GM12878 (cell line): ENCODE data around the gene FANCB. TPM values are rescaled to one million over a fixed set of nuclear protein-coding genes. Genes with fewer than 3 reads are reported as not detected.

Source experiments
- ATAC-seq: fragments of 200-7000 bp; cut with Tn5 transposase; 3 replicates; pipeline ENCODE4 v1.9.1; 2020; ENCODE audit warnings: mild to moderate bottlenecking, moderate library complexity
- BruUV-seq: library from RNA; stranded (reverse); fragments of 400-500 nt; replicated peaks from 2 replicates; lab custom pipeline; 2021; lab: Mats Ljungman, UMichigan
- CTCF ChIA-PET: fragments of 300-600 bp; sonication (Branson Sonifier 250); formaldehyde crosslinking; extraction: SDS; loops from one replicate; lab custom pipeline; 2021; ENCODE audit warnings: inconsistent platforms; lab: Yijun Ruan, JAX
- POLR2A ChIA-PET: fragments of 350-600 bp; formaldehyde crosslinking; extraction: SDS; loops from one replicate; lab custom pipeline; 2021; ENCODE audit warnings: inconsistent platforms; lab: Charles Lee
- RAD21 ChIA-PET: fragments of 300-600 bp; sonication (Branson Sonifier 250); formaldehyde crosslinking; loops from one replicate; lab custom pipeline; 2023; ENCODE audit warnings: antibody characterized with exemption; ENCODE audit not compliant: unreplicated experiment; lab: Charles Lee
- SMC1A ChIA-PET: fragments of 300-600 bp; sonication (Branson Sonifier 250); formaldehyde crosslinking; loops from one replicate; lab custom pipeline; 2023; ENCODE audit not compliant: unreplicated experiment, uncharacterized antibody; lab: Charles Lee
- DNase-seq: peaks from one replicate; pipeline ENCODE4 v3.0.0-alpha.2; 2011; ENCODE audit warnings: low read depth, low spot score
- FAIRE-seq: peaks from 3 replicates; lab custom pipeline; 2011; peaks lifted over from hg19 to GRCh38; lab: Jason Lieb, UNC
- H2AFZ ChIP-seq: 2 replicates; pipeline ENCODE4 v1.6.0; 2011; ENCODE audit warnings: low read depth, low read length, control low read depth; ENCODE audit not compliant: control insufficient read depth
- H3K27ac ChIP-seq: 2 replicates; pipeline ENCODE4 v1.5.1; 2011; ENCODE audit warnings: control low read depth; ENCODE audit not compliant: control insufficient read depth, insufficient read depth
- H3K27me3 ChIP-seq, 2 experiments: replicated peaks in 1 of 2; 2 replicates each; pipeline versions ENCODE4 v1.6.0 to v1.6.1; 2011; ENCODE audit warnings: low read length in 1 of 2; ENCODE audit not compliant: control insufficient read depth in 2 of 2, insufficient read depth in 2 of 2
- H3K36me3 ChIP-seq, 2 experiments: 2 replicates each; pipeline ENCODE4 v1.5.1; 2011; ENCODE audit warnings: low read length in 1 of 2; ENCODE audit not compliant: control insufficient read depth in 2 of 2, insufficient read depth in 2 of 2
- H3K4me1 ChIP-seq: 2 replicates; pipeline ENCODE4 v1.6.1; 2011; ENCODE audit warnings: mild to moderate bottlenecking, low read length, moderate library complexity, mixed read lengths; ENCODE audit not compliant: control insufficient read depth, insufficient read depth
- H3K4me2 ChIP-seq: 2 replicates; pipeline ENCODE4 v1.6.0; 2011; ENCODE audit warnings: control low read depth; ENCODE audit not compliant: control insufficient read depth, insufficient read depth
- H3K4me3 ChIP-seq: fragments of 200-600 bp; sonication (generic); 2 replicates; pipeline ENCODE4 v1.5.1; 2016
- H3K79me2 ChIP-seq: 2 replicates; pipeline ENCODE4 v1.6.0; 2011; ENCODE audit warnings: low read length; ENCODE audit not compliant: control insufficient read depth, insufficient read depth
- H3K9ac ChIP-seq: 2 replicates; pipeline ENCODE4 v1.8.0; 2011; ENCODE audit warnings: low read length, control low read depth, mixed read lengths; ENCODE audit not compliant: control insufficient read depth, insufficient read depth
- H3K9me3 ChIP-seq: replicated peaks from 3 replicates; pipeline ENCODE4 v1.5.1; 2011; ENCODE audit warnings: mild to moderate bottlenecking, low read length; ENCODE audit not compliant: control insufficient read depth, insufficient read depth
- H4K20me1 ChIP-seq: 2 replicates; pipeline ENCODE4 v1.6.0; 2011; ENCODE audit not compliant: control insufficient read depth, insufficient read depth
- EP300 ChIP-seq, 2 experiments: fragments of 150-350 bp in 1 of 2; IDR thresholded peaks; 2 replicates each; pipeline ENCODE4 v1.6.1; 2011 to 2012; ENCODE audit warnings: low read depth in 2 of 2, low read length in 2 of 2, borderline replicate concordance in 1 of 2, improper control_type of control experiment in 1 of 2, inconsistent platforms in 1 of 2; ENCODE audit not compliant: control insufficient read depth in 1 of 2
- IRF5 ChIP-seq: fragments of 450-650 bp; IDR thresholded peaks from 2 replicates; pipeline ENCODE4 v1.6.1; 2017; ENCODE audit warnings: borderline replicate concordance
- MLLT1 ChIP-seq: fragments of 450-650 bp; IDR thresholded peaks from 2 replicates; pipeline ENCODE4 v1.6.1; 2016; ENCODE audit warnings: mild to moderate bottlenecking
- SMC3 ChIP-seq: IDR thresholded peaks from 2 replicates; pipeline ENCODE4 v1.6.1; 2011; ENCODE audit warnings: low read length, improper control_type of control experiment, borderline replicate concordance
- ZBTB4 ChIP-seq: fragments of 450-650 bp; formaldehyde crosslinking; IDR thresholded peaks from 2 replicates; pipeline ENCODE4 v1.4.0; 2022; ENCODE audit warnings: mild to moderate bottlenecking, moderate library complexity
- WGBS: methylation state at CpG from one replicate; pipeline ENCODE4 v1.1.6; 2016; ENCODE audit warnings: low lambda C conversion rate; ENCODE audit not compliant: insufficient replicate concordance, insufficient coverage; ENCODE audit errors: missing lambda C conversion rate; 5-methylcytosine and 5-hydroxymethylcytosine counted together
- in situ Hi-C: fragments of 300-500 bp; cut with MboI; formaldehyde crosslinking; loops from 9 replicates; pipeline ENCODE4 v1.14.3; 2018; ENCODE audit warnings: mixed read lengths
- intact Hi-C: fragments of 100-400 bp; cut with micrococcal nuclease; formaldehyde crosslinking; loops from one replicate; pipeline ENCODE4 v1.14.2; 2022; ENCODE audit not compliant: unreplicated experiment
- polyA plus RNA-seq, 11 experiments: library from polyadenylated mRNA; depleted of rRNA in 4 of 11; unstranded in 6 of 11; stranded (reverse) in 5 of 11; fragments of >200 nt; fragmentation: Nextera tagmentation in 4 of 11; fragmentation: Illumina TruSeq in 1 of 11; extraction: Ambion mirVana in 4 of 11; extraction: Trizol in 1 of 11; gene quantifications; 1 replicate in 1 of 11; 2 replicates in 10 of 11; pipeline versions ENCODE4 v1.2.1 to v1.2.3, GENCODE V29; 2011 to 2016; ENCODE audit warnings: inconsistent platforms in 2 of 11, missing spikeins in 2 of 11, low read depth in 1 of 11
- total RNA-seq, 4 experiments: library from RNA; depleted of rRNA in 3 of 4; stranded (reverse); fragments of >200 nt in 3 of 4; fragmentation: Illumina TruSeq in 1 of 4; extraction: Trizol in 1 of 4; gene quantifications; 2 replicates each; pipeline versions ENCODE4 v1.2.1 to v1.2.3, GENCODE V29; 2013 to 2021
- TF ChIP-seq, protein P1 (sequence below): fragments of 450-650 bp; formaldehyde crosslinking; IDR thresholded peaks from 2 replicates; pipeline ENCODE4 v1.4.0; 2020; ENCODE audit warnings: mild to moderate bottlenecking, moderate library complexity

FANCB gene
- total and polyA plus RNA-seq, 10 of the 15 experiments (the other 5 are each of a cell fraction or from before 2014, with no cell fraction given), result 3.0 to 14.6 (median 8.4) TPM

DNA sequence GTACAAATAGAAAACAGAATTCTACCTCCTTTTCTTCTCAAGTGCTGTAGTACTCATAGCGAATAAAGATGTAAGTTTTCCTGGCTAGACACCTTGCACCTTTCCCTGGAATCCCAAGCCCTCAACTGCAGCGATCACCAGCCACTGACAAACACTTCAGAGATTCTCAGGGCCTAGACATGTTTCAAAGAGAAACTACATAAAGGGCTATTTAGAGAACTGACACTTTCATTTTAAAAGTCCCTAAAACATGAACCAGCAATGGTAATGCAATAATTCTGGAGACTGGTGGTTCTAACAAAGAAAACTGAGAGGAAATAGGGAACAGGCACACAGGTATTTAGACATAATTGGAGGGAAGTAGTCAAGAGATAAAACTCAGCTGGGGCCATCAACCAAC lies 35.7 kb downstream of the FANCB start:
- DNase-seq (no peak), FAIRE-seq (no peak)
- Histone ChIP-seq H3K4me1 (no peaks in the 10 kb centered on the region), H3K4me3 (no peak overlapping the region), H4K20me1 (no peaks in the 10 kb centered on the region), H3K9ac (no peak overlapping the region), H3K27ac (no peak overlapping the region), H3K27me3 (no peaks in the 10 kb centered on the region), H3K4me2 (no peak overlapping the region), H3K36me3 (no peaks in the 10 kb centered on the region), H2AFZ (no peak overlapping the region), H3K79me2 (no peaks in the 10 kb centered on the region)
- in situ Hi-C loops, result no loop called here
- ChIA-PET SMC1A (interaction anchor here (1.6 kb wide), 1 partner anchor 11 kb away, joined by 4 read pairs; no protein-coding TSS in a partner anchor), POLR2A (no interaction called here), CTCF (interaction anchor here (1.1 kb wide), 1 partner anchor 305 kb away, joined by 5 read pairs; no protein-coding TSS in a partner anchor), RAD21 (no interaction called here)
- intact Hi-C loops, result no loop called here
- WGBS, result 19% methylated on average over 2 of the region's 2 CpGs
- TF ChIP-seq ZBTB4 (no peak), MLLT1 (no peak), EP300 (IDR thresholded peaks at IDR 0.05; ENCODE audit: borderline replicate concordance in 1 of 2, control insufficient read depth in 1 of 2, low read depth in 2 of 2, low read length in 2 of 2) (no peak), SMC3 (no peak), IRF5 (no peak)
- TF ChIP-seq, protein P1, sequence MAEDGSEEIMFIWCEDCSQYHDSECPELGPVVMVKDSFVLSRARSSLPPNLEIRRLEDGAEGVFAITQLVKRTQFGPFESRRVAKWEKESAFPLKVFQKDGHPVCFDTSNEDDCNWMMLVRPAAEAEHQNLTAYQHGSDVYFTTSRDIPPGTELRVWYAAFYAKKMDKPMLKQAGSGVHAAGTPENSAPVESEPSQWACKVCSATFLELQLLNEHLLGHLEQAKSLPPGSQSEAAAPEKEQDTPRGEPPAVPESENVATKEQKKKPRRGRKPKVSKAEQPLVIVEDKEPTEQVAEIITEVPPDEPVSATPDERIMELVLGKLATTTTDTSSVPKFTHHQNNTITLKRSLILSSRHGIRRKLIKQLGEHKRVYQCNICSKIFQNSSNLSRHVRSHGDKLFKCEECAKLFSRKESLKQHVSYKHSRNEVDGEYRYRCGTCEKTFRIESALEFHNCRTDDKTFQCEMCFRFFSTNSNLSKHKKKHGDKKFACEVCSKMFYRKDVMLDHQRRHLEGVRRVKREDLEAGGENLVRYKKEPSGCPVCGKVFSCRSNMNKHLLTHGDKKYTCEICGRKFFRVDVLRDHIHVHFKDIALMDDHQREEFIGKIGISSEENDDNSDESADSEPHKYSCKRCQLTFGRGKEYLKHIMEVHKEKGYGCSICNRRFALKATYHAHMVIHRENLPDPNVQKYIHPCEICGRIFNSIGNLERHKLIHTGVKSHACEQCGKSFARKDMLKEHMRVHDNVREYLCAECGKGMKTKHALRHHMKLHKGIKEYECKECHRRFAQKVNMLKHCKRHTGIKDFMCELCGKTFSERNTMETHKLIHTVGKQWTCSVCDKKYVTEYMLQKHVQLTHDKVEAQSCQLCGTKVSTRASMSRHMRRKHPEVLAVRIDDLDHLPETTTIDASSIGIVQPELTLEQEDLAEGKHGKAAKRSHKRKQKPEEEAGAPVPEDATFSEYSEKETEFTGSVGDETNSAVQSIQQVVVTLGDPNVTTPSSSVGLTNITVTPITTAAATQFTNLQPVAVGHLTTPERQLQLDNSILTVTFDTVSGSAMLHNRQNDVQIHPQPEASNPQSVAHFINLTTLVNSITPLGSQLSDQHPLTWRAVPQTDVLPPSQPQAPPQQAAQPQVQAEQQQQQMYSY (CRISPR knock-in tag), result no peak
- TF ChIP-seq, all 136 proteins: peak for 0
- BruUV-seq, result no TSS peak
- H3K9me3 ChIP-seq, result no peaks in the 10 kb centered on the region
- ATAC-seq, result peak; percentile 33; the same call in 2 of the 3 replicates
